Brain pericyte (primary cell): ENCODE measurements around the gene MET.

Source experiments
- DNase-seq: peaks from one replicate; pipeline ENCODE4 v3.0.0-alpha.2; 2012; ENCODE audit warnings: low read depth, low spot score

Gene MET

DNA sequence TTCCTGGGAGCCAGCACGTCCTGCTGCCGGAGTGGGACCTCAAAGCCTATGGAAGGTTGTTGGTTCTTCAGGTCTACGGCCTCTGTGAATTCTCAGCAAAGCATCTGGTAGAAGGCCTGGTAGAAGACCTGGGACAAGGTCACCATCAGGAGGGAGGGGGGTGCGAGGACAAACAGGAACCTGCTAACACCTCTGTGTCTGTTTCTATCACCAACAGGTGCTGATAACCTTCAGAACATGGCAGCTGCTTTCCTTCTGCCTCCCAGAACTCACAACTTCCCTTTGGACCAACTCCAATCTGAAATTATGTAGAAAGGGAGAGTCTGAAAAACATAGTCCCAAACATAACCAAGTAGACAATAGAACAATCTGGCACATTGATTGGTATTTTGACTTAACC, 8.3 kb upstream of the MET start:
- DNase-seq: no peak

DNA sequence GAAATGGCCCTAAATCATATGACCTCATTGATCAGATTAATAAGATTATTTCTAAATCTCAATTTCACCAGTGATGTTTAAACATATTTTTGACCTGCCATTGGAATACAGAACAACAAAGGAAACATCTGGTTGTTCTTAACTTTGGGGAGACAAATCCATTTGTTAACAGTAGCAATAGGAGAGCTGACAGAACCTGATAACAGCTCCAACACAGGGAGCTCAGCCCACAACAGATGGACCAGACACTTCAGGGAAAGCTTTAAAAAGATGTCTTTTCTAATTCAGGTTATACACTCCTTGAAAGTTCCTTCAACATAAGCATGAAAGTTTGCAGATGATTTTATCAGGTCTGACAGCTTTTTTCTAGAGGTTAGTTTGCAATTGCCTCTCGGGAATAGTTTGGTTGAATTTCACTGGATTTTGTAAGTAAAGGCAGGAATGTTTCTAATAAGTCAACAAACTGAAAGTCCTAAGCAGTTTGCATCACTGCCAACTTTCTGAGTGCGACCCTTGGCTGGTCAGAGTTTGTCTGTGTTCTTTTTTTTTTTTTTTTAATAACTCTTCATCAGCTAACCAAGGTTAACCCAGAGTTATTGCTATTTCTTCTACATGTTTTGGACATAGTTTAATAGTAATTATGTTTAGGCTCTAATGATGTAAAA, 6.5 kb upstream of the MET start:
- DNase-seq: no peak

DNA sequence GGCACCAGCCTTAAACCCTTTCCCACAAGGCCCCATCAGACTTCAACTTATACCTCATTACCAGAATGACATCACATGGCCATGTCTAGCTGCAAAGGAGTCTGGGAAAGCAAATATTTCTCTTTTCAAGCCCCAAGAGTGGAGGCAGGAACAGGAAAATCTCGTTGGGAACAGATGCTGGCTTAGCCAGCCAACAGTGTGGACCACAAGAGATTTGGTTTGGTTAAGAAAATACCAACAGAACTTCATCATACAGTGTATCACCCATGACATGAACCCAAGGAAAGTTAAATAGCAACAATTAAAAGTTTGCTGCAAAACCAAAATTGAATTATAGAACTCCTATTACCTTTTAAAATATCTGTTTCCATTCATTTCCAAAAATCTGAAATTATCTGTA, 2.2 kb upstream of the MET start:
- no peak for DNase-seq

DNA sequence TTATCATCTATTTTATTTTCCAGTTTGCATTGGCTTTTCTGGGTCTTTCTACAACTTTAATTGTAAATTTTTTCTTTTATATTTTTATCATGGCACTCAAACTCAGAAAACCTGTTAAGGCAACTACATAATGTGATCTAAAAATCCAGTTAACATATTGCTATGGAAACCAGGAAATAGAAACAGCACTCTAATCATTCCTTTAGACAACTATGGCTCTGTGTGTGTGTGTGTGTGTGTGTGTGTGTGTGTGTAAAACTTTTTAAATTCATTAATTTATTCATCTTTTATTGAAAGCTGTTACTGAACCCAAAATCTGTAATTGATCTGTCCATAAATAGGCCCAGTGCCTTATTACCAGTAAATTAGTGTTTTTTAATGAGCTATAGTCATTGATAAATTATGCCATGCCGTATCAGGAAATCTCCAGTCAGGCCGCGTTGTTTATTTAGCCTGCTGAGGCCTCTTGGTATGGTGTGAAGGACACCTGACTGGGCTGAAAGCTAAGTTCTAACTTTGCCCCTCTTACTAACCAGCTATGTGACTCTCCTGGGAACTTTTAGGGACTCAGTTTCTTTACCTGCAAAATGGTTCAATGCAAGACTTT, 1.5 kb upstream of the MET start:
- no peak for DNase-seq

DNA sequence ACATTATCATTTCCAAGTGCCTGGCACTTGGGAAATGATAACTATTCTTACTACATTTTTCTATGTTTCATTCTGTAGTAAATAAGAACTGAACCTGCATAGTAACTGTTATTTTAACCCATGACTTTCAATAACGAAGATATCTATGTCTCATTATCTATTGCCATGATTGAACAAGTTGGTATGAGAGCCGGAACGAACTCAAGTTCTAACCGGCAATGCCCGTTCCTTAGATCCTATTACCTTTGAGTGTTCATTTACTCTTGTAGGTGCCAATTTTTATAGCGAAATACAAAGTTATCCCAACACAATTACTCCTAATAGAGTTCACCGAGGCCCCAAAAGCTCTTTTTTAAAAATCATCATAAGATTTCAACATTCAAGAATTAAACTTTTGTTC, 885 bp upstream of the MET start:
- no peak for DNase-seq

DNA sequence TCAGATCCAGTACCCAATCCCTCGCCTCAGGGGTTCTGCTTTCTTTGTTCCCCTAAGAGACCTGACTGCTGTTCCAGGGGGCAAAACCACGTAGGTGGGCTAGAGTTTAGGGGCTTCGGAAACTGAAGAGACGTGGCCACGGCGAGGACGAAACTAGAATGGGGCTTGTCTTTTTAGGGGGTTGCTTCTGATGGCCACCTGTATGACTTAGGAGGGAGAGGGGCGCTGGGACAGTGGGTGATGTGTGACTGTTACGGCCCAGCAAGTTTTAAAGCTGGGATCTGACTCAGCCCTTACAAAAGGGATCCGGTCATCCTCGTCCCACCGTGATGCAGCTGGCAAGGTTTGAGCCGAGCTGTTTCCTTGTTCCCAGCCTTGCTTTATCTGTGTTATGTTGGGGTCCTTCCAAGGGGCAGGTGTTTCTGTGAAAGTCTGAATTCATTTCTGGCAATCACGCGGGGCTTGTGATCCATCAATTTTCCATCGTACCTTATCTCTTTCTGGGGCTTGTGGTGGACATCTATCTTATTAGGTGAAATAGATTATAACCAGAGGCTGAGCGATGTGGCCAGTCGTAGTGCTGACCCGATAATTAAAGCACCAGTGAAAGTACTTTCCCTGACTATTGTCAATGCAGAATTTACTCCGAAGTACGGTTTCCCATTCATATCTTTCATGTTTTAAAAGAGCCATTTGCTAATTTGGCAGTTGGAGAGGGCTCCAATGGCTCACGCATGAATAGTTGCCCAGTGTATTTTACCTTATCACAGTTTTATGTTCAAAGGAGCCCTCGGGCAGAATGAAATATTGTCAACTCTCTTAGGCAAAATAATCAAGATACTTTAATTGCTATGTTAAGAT, 830 bp downstream of the MET start:
- no peak for DNase-seq

DNA sequence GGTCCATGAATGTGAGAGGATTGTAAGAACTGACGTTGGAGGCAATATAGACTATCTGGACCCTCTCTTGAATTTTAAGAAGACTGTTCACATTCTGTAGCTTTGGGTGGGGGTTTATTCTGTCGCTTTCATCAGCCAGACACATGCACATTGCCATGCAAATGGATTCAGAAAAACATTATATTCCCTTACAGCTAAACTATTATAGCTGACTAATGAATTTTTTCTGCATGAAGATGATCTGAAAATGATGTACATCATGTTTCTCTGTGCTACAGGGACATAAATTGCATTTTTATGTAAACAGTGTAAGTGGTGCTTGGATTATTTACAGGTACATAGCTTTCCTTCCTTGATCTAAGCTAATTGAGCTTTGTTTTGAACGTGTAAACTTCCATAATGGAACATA, 1.5 kb downstream of the MET start:
- DNase-seq: no peak

DNA sequence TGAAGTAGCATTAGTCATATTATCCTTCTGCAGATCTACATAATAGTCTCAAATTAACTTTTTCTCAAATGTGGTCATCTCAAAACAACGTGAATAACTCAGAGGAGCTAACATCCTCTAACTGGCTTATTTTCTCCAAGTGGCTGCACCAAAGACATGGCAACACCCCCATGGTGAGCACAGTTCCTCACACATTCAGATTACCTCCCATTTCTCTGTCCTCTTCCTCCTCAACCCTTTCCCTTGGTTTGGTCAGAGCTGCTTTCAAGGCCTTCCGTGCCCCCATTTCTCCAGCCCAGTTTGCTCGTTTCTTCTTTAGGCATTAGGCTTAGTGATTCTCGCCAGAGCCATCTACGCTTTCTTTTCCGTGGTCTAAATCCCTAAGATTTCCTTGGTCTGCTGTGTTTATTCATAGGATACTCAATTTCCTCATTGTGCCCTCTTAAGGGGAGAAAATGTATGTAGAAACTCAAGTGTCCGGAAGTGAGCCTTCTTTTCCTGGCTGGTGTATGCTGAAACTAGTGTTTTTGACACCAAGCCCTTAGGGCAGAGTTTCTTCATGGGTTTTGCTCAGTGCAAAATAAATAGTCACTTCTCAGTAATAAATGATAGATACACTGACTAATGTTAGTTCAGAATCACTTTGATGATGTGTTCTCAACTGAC, 2.6 kb downstream of the MET start:
- DNase-seq: no peak

DNA sequence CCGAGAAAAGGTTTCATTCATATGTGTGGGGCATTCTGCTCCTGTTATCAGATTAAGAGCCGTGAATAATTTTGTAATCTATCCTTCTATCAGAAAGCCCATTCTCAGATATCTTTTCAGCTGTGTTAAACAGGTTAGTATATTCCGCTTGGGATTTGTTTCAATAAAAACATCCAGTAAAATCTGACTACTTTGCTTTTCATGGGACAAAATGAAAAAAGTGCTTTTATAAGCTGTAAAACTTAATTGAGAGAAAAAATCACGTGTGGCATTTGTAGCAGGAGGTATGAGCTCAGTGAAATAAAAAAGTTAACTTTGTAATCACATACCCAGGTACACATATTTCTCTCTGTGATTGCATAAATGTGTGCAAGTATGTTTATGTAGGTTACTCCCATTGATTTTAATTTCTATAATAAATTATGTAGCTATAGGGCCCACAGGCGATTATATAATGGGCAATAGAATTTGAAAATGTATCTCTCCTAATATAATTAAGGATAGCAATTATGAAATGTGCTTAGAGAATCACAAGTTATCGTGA, 3.9 kb downstream of the MET start:
- no peak for DNase-seq

DNA sequence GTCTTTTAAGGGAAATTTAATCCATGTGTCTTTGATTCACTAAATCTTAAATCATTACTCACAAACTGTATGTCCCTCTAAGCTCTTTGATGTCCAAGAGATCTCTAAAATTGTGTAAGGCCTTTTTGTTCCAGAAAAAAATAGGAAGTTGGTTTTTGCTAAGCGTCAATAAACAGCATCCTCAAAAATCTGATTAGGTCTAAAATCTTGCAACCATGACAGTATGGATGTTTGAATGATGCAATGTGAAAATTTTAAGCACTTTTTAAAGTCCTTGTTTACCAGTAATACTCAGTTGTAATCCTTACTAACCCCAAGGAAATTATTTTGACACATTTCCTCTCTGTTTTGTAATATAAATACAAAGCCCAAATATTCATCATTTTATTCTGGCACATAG, 6.8 kb downstream of the MET start:
- DNase-seq: no peak

DNA sequence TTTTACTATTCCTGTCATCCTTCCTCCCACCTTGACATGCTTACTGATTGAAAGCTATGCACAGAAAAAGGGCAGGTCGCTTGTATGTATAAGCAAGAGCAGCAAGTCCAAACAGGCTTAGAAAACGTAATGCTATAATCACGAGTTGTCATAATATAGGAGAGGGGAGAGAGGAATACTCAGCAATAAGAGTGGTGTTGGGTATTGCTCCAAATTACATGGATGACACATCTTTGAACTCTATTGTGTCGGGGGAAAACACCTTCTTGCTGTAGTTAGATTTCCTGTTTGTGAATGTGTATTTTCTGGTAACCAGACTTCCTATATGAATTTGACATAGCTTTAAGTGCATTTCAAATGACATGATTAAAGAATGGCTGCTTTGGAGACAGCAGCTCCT, 7.5 kb downstream of the MET start:
- DNase-seq: no peak

DNA sequence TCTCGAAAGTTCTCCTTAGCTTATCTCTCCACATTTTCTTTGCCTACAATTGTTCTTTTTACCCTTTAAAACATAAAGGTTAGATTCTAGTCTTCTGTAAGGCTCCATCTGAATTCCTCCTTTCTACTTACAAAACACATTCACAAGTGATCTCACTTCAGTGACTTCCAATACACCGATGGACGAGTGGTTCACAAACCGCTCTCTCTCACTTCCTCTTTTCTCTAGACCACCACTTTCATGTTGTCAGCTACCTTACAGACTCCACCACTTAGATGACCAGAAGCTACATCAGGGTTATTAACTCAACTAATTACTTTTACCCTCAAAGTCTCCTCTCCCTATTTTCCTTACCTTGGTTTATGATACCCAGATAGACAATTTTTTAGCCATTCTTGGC, 11.8 kb downstream of the MET start:
- DNase-seq: no peak

DNA sequence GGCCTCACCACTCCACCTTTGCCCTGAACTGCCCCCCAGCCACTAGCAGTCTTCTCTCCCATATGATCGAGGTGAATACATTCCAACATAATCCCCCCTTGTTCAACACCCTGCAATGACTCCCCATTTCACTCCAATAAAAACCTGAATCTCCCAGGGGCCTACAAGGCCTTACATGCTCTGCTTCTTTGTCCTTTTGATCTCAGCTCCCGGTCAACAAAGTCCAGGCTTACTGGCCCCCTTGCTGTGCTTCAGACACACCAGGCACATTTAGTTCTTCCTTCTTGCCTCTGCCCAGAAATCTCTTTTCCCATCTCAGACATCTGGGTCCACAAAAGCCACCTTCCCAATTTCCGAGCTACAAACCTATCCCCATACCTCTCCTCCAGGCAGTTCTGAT, 14.0 kb downstream of the MET start:
- no peak for DNase-seq

DNA sequence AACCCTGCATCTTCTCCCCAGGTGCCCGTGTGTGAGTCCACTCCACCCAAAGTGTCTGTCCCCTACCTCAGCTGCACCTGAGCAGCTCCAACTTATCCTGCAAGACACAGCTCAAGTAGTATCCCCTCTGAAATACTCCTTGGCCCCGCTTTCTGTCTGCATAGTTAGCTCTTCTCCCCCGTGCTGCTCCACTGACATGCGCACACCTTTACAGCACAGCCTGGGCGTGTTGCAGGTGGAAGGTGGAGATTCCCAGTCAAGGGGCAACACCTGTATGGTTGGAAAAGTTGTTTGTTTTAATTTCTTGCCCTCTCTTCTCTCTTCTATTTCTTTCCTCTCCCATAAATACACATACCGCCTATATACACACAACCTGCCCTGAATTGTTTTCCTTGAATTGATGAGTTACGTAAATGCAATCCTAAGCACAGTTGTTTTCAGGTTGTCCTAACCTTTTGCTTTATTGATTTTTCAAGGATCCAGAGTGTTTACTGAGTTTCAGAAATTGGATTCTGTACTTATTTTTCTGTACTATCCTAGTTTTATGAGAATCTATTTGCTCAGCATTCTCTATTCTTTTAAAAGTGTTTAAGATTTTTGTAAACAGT, 14.9 kb downstream of the MET start:
- no peak for DNase-seq

DNA sequence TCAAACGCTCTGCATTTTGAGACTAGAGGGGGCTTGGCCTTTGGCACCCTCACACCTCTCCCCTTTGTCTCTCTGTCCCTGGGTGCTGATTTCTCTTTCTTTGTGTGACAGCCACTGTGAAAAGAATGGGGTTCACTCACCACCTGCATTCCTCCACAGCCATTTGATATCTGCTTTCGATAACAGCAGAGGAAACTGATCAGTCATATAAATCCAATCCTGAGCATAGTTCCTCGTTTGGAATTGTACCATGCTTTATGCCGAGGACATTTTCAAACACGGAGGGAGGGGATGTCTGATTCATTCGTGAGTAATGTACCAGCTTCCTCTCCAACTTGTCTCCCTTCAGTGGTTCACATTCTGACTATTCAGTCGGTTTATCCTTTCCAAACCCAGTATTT, 15.8 kb downstream of the MET start:
- no peak for DNase-seq

DNA sequence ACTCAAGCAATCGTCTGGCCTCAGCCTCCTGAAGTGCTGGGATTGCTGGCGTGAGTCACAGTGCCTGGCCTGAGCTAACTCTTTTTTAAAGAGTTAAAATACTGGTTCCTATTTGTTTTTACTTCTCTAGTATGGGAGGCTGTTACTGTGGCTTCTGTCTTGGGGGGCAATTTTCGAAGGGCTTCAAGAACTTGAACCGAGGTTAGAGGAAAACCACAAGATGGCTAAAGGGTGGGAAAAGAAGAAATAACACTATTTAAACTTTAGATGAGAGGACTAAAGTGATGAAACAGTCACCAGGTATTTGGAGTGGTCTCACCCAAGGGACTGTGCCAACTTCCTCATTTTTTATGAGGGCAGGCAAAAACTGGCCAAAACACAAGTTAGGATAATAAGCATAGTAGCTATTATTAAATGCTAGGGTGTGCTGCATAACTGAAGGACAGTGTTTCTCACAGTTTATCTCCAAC, 17.8 kb downstream of the MET start:
- no peak for DNase-seq

DNA sequence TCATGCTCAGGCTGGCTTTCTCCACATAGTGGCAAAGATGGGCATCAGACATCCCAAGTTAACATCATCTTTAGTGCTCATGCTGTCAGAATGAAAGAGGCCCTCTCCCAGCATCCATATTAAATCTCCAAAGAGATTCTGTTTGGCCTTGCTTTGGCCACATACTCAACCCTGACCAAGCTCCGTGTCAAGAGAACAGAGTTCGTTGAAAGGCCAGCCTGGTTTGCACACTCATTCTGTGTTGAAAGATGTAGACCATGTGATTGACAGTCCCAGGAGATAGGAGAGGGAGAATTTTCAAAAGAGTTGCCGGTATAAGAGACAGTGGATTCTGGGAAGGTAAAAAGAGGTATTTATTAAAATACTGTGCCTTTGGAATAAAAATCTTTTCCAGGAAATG, 19.7 kb downstream of the MET start:
- DNase-seq: no peak

DNA sequence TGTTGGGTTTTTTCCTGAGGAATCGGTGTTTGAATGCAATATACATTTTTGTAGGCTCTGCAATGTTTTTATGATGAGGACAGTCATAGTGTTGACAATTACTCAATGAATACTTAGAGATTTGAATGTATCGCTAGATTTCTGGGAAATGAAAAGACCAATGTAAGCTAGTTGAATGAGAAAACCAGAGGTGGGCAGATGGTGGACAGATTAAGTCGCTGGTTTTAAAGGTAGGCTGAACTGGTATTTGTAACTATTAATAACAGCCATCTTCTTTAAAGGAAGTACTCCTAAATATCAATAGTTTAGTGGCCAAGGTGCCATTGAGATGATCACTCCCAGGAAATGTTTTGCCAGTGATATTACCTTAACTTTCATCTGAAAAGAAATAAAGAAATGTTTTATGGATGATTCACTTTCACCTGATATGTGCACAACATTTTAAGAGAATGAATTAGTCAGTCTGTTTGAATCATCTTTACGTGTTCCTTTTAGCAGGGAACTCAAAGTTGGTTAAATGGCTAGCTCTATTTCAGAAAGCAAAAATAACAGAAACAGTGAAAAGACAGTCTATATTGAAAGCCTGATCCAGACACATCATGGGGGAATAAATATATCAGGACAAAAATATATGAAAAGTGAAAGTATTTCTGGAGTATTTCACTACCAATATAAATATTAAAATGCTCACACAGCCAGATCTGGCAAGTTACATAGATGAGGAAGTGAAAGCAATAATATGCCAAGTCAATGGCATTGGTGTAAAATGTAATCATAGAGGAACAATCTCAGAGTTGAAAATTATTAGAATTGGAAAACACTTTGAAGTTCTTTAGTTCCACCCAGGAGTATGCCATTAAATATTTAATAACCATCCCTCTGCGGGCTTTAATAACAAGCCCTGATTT, 20.7 kb downstream of the MET start:
- DNase-seq: no peak

DNA sequence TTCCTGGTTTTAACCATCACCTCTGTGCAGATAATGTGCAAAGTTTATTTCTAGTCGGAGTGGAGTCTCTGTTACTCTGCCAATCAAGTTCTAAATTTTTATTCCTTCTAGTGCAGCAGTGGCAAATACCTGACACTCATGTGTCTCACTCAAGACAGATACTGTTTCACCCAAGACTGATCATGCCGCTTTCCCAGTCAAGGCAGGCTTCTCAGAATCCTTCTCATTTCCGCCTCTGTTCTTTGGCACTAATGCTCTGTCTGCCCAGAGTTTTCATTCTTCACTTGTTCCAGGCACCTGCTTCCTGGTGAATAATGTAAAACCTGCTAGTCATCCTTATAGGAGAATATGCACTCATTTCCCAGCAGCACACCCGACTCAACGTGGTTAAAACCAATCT, 24.7 kb downstream of the MET start:
- DNase-seq: no peak

DNA sequence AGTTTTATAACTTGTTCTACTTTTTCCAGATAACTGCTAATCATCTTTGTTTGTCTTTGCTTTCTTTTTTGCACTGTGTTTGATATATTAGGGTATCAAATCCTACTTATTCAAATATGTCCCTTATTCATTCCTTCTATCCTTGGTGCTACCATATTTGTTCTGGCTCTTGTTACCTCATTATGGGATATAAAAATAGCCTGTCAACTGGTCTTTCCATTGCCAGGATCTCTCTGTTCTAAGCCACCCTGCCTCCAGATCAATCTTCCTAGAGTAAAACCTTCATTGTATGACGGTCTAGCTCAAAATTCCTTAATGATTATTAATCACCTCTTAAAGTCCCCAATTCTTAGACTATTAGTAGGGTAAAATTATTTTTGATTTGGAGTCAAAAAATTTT, 25.2 kb downstream of the MET start:
- no peak for DNase-seq

DNA sequence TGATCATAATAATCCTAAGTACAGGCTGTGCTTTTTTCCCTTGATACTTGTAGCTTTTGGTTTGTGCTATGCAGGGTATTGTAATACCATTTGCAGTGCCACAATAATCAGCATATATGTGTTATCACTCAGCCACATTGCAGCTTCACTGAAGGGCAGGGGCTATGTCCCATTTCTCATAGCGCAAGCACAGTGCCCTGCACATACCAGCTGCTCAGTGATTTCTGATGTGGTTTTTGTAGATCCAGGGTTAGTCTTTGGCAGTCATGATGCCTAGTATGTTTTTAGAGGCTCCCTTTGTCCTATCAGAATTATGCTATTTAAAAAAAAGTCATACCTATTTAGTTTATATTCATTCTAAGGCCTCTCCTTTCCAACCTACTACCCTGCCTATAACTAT, 25.8 kb downstream of the MET start:
- DNase-seq: no peak
